ENCODE measurements around the gene SCGB1A1.
A peak's percentile ranks its signal among the peaks of the same experiment; 100 is the strongest.

SCGB1A1 gene

DNA sequence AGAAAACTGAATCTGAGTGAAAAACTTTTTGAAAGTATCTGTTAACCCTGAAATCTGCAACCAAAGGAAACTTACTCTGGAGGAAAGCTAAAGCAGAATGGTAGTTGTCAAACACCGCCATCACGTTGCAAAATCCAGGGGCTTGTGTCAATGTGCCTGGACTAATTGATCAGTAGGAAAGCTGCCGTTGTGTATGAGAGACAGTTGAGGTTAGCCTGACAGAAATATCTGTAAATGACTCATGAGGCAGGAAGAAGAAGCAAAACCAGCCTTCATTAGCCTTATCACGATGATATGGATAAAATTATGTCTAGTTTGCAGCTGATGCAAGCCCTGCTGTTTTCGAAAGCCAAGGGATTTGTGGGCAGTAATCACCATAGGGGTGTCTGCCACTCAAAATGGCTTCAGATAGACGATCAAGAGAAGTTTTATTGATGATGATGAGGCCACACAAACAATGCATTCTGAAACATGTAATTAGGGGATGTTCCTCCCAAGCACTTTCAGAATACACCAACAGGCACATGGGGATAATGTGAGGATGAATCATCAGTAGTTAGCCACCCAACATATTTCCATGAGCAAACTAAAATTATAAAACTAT, 8.9 kb downstream of the SCGB1A1 start:
- TF ChIP-seq LEF1 (IDR thresholded peaks at IDR 0.05; ENCODE audit: borderline replicate concordance): no peak
- TF ChIP-seq CTBP1 (IDR thresholded peaks at IDR 0.05; ENCODE audit: borderline replicate concordance): no peak
- no peak for TF ChIP-seq ZNF384 (IDR thresholded peaks at IDR 0.05)
- TF ChIP-seq FOXA1 (IDR thresholded peaks at IDR 0.05): no peak
- no peak for TF ChIP-seq SP1 (IDR thresholded peaks at IDR 0.05)
- TF ChIP-seq TARDBP (IDR thresholded peaks at IDR 0.05): no peak
- no peak for TF ChIP-seq L3MBTL2 (conservative IDR thresholded peaks at IDR 0.05)
- TF ChIP-seq HDGF (IDR thresholded peaks at IDR 0.05; ENCODE audit: borderline replicate concordance): no peak
- ChIA-PET POLR2A (interaction anchor here (1.8 kb wide), 1 partner anchor 146 kb away, joined by 4 read pairs; the partner anchor contains the start of gene EEF1G), CTCF (interaction anchor here (2.2 kb wide), 1 partner anchor 115 kb away, joined by 18 read pairs; no protein-coding TSS in a partner anchor)
- no peak for DNase-seq (ENCODE audit: extremely low spot score)

DNA sequence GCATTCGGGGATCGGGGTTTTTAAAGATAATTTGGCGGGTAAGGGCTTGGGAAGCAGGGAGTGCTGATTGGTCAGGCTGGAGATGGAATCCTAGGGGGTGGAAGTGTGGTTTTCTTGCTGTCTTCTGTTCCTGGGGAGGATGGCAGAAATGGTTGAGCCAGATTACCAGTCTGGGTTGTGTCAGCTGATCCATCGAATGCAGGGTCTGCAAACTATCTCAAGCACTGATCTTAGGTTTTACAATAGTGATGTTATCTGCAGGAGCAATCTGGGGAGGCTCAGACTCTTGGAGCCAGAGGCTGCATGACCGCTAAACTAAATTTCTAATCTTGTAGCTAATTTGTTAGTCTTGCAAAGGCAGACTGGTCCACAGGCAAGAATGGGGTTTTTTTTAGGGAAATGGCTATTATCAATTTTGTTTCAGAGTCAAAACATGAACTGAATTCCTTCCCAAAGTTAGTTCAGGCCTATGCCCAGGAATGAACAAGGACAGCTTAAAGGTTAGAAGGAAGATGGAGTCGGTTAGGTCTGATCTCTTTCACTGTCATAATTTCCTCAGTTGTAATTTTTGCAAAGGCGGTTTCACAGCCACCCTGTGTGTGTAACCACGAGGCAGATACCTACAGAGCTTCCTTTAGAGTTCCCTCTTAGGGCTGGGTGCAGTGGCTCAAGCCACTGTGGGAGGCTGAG, 10.2 kb downstream of the SCGB1A1 start:
- no peak for TF ChIP-seq ZNF384 (IDR thresholded peaks at IDR 0.05)
- no peak for TF ChIP-seq ELF4 (IDR thresholded peaks at IDR 0.05)
- no peak for TF ChIP-seq FOXM1 (IDR thresholded peaks at IDR 0.05; ENCODE audit: borderline replicate concordance)
- TF ChIP-seq, protein P1, sequence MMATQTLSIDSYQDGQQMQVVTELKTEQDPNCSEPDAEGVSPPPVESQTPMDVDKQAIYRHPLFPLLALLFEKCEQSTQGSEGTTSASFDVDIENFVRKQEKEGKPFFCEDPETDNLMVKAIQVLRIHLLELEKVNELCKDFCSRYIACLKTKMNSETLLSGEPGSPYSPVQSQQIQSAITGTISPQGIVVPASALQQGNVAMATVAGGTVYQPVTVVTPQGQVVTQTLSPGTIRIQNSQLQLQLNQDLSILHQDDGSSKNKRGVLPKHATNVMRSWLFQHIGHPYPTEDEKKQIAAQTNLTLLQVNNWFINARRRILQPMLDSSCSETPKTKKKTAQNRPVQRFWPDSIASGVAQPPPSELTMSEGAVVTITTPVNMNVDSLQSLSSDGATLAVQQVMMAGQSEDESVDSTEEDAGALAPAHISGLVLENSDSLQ (IDR thresholded peaks at IDR 0.05): no peak
- no peak for TF ChIP-seq SP1 (IDR thresholded peaks at IDR 0.05)
- TF ChIP-seq SUZ12 (IDR thresholded peaks at IDR 0.05): no peak
- no peak for TF ChIP-seq CTBP1 (IDR thresholded peaks at IDR 0.05; ENCODE audit: borderline replicate concordance)
- TF ChIP-seq TARDBP (IDR thresholded peaks at IDR 0.05): no peak
- ChIA-PET CTCF (interaction anchor here (2.2 kb wide), 1 partner anchor 114 kb away, joined by 18 read pairs; no protein-coding TSS in a partner anchor), POLR2A (interaction anchor here (0.6 to 1.3 kb wide), 3 partner anchors 8 to 173 kb away, joined by 3 to 4 read pairs (median 3); partner anchors contain the start of gene MTA2)
- no peak for DNase-seq (ENCODE audit: extremely low spot score)

DNA sequence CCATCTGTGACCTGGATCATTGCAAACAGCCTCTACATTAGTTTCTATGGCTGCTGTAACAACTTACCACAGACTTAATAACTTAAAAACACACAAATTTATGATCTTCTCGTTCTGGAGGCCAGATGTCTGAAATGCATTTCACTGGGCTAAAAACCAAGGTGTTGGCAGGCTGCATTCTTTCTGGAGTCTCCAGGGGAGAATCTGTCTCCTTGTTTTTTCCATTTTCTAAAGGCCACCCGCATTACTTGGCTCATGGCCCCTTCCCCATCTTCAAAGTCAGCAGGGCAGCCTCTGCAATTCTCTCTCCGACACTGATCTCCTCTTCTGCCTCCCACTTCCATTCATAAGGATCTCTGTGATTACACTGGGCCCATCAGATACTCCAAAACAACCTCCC, 11.6 kb downstream of the SCGB1A1 start:
- ChIA-PET POLR2A (interaction anchor here (1.1 kb wide), 1 partner anchor 9 kb away, joined by 3 read pairs; no protein-coding TSS in a partner anchor), CTCF (no interaction called here)
- DNase-seq (ENCODE audit: extremely low spot score): no peak
- TF ChIP-seq, protein P1 (IDR thresholded peaks at IDR 0.05): no peak
- TF ChIP-seq ZNF384 (IDR thresholded peaks at IDR 0.05) (no peak), CTBP1 (IDR thresholded peaks at IDR 0.05; ENCODE audit: borderline replicate concordance) (no peak), BHLHE40 (IDR thresholded peaks at IDR 0.05; ENCODE audit: borderline replicate concordance) (no peak), SUZ12 (IDR thresholded peaks at IDR 0.05) (no peak), ARNT (IDR thresholded peaks at IDR 0.05) (no peak), FOXA1 (IDR thresholded peaks at IDR 0.05) (no peak), TARDBP (IDR thresholded peaks at IDR 0.05) (no peak), FOXK2 (IDR thresholded peaks at IDR 0.05) (no peak), NFRKB (IDR thresholded peaks at IDR 0.05) (no peak), ELF4 (IDR thresholded peaks at IDR 0.05) (no peak), FOXM1 (IDR thresholded peaks at IDR 0.05; ENCODE audit: borderline replicate concordance) (no peak), LEF1 (IDR thresholded peaks at IDR 0.05; ENCODE audit: borderline replicate concordance) (no peak), L3MBTL2 (conservative IDR thresholded peaks at IDR 0.05) (no peak), SP1 (IDR thresholded peaks at IDR 0.05) (no peak)

DNA sequence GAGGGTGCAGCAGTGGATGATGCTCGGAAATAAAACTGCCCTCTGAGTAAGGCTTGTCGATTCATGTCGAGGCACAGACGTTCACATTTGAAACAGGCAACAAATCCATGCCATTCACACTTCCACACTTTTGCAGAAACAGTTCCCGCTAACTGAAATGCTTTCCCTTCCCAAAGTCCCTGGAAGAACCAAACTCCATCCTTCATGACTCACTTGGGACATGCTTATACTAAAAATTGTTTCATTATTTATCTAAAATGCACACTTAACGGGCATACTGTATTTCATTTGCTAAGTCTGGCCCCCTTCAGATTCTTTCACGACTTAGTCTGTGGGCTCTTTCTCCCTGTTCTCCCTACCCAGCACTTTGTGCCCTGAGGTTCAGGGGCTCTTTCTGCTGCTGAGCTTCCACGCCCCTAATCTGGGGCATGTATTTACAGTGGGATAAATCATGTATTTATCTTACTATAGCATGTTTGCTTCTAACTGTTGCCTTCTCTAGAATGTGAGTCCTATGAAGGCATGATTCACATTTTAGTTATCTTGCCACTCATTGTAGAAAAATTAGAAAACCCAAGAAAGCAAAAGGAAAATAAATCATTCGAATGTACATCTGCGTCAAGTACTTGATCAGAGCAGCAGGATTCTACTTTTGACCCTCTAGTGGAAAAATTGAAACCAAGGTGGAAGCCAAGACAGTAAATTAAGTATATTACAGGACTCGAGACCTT, 12.5 kb downstream of the SCGB1A1 start:
- DNase-seq (ENCODE audit: extremely low spot score): no peak
- POLR2A ChIA-PET: no interaction called here
- TF ChIP-seq ELF4 (IDR thresholded peaks at IDR 0.05) (no peak), FOXA1 (IDR thresholded peaks at IDR 0.05) (no peak), ZNF384 (IDR thresholded peaks at IDR 0.05) (no peak)
- CTCF ChIA-PET: no interaction called here

DNA sequence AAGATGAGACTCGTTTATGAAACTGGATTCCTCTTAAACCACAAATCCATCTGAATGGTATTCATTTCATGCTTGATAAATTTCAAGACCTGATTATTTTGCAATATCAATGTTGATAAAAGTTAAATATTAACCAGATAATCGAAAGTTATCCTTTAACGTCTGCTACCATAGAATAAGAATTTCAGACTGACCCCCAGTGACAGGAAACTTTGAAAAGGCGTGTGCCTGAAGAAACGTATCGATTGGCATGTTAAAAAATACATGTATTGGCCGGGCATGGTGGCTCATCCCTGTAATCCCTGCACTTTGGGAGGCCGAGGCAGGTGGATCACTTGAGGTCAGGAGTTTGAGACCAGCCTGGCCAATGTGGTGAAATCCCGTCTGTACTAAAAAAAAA, 13.9 kb downstream of the SCGB1A1 start:
- no peak for DNase-seq (ENCODE audit: extremely low spot score)
- CTCF ChIA-PET: interaction anchor here (1.8 kb wide), 1 partner anchor 8 kb away, joined by 9 read pairs; no protein-coding TSS in a partner anchor
- POLR2A ChIA-PET: no interaction called here
- TF ChIP-seq ARNT (IDR thresholded peaks at IDR 0.05): no peak
- no peak for TF ChIP-seq BHLHE40 (IDR thresholded peaks at IDR 0.05; ENCODE audit: borderline replicate concordance)
- TF ChIP-seq HDGF (IDR thresholded peaks at IDR 0.05; ENCODE audit: borderline replicate concordance): no peak
- TF ChIP-seq SUZ12 (IDR thresholded peaks at IDR 0.05): no peak
- no peak for TF ChIP-seq FOXK2 (IDR thresholded peaks at IDR 0.05)
- no peak for TF ChIP-seq CTBP1 (IDR thresholded peaks at IDR 0.05; ENCODE audit: borderline replicate concordance)

DNA sequence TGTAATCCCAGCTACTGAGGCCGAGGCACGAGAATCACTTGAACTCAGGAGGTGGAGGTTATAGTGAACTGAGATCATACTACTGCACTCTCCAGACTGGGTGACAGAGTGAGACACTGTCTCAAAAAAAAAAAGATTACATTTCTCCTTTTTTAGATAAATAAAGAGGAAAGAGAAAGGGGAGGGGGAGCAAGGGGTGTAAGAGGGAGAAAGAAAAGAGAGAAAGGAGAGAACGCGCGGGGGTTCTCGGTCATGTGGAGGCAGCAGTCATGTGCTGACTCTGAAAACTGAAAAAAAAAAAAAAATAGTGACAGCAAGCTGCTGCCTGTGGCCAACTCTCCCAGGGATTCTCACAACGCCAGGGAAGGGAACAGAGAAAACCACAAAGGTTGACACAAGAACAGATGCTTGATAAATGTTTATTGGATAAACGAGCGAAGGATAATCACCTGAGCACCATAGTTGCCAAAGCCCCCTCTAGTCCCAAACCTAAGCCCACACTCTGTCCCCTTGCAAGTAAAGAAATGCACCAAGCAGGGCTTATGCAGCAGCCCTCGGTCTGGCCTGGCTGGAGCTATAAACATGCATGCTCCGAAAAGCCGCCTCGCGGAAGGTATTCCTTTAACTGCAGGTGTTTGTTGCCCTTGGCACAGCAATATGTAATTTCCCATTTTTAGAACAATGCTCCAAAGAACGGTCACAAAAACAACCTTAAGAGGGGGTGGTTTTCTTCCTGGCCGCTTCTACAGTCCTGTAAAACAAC, 14.5 kb downstream of the SCGB1A1 start:
- DNase-seq (ENCODE audit: extremely low spot score): no peak
- POLR2A ChIA-PET: no interaction called here
- CTCF ChIA-PET: interaction anchor here (1.8 kb wide), 1 partner anchor 9 kb away, joined by 9 read pairs; no protein-coding TSS in a partner anchor
- TF ChIP-seq, protein P1 (IDR thresholded peaks at IDR 0.05): no peak
- TF ChIP-seq ZNF384 (IDR thresholded peaks at IDR 0.05): peak; percentile 63; the same call in 1 of the 2 replicates

All from HEK293T (cell line).